ENCODE measurements around the gene FBLL1.

DNA sequence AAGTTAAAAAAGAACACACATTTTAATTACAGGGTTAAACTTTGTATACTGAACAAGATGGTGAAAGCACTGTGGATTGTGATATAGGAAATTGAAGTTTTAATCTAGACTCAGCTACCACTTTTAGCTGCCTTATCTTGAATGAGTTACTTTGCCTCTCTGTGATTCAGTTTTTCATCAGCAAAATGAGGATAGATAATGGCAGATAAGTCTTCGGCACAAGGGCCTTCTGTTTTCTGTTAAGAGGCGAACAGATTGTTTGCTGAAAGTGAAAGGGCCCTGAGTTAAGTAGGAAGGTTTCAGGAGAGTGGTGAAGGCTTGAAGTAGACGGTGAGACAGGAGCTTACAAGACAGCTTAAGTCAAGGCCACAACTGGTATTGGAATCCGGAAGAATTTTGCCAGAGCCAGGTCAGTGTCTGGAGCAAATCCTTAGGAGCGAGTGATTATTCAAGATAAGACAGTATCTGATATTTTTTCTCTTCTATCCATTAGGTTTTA lies 35.0 kb upstream of the FBLL1 start:
- TF ChIP-seq, protein P1, sequence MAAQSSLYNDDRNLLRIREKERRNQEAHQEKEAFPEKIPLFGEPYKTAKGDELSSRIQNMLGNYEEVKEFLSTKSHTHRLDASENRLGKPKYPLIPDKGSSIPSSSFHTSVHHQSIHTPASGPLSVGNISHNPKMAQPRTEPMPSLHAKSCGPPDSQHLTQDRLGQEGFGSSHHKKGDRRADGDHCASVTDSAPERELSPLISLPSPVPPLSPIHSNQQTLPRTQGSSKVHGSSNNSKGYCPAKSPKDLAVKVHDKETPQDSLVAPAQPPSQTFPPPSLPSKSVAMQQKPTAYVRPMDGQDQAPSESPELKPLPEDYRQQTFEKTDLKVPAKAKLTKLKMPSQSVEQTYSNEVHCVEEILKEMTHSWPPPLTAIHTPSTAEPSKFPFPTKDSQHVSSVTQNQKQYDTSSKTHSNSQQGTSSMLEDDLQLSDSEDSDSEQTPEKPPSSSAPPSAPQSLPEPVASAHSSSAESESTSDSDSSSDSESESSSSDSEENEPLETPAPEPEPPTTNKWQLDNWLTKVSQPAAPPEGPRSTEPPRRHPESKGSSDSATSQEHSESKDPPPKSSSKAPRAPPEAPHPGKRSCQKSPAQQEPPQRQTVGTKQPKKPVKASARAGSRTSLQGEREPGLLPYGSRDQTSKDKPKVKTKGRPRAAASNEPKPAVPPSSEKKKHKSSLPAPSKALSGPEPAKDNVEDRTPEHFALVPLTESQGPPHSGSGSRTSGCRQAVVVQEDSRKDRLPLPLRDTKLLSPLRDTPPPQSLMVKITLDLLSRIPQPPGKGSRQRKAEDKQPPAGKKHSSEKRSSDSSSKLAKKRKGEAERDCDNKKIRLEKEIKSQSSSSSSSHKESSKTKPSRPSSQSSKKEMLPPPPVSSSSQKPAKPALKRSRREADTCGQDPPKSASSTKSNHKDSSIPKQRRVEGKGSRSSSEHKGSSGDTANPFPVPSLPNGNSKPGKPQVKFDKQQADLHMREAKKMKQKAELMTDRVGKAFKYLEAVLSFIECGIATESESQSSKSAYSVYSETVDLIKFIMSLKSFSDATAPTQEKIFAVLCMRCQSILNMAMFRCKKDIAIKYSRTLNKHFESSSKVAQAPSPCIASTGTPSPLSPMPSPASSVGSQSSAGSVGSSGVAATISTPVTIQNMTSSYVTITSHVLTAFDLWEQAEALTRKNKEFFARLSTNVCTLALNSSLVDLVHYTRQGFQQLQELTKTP (IDR thresholded peaks at IDR 0.05; ENCODE audit: low read depth in 1 of 2, partially characterized antibody in 2 of 2), result no peak
- TF ChIP-seq ZNF436 (CRISPR knock-in tag; IDR thresholded peaks at IDR 0.05) (no peak), KDM1A (IDR thresholded peaks at IDR 0.05) (no peak), RFX5 (IDR thresholded peaks at IDR 0.05; ENCODE audit: low read depth, low read length) (no peak), EP300 (IDR thresholded peaks at IDR 0.05; ENCODE audit: low read length) (no peak), ZFX (CRISPR knock-in tag; IDR thresholded peaks at IDR 0.05) (no peak)

Data from K562 (cell line).